ENCODE data around the gene ACE.

The ACE gene

DNA sequence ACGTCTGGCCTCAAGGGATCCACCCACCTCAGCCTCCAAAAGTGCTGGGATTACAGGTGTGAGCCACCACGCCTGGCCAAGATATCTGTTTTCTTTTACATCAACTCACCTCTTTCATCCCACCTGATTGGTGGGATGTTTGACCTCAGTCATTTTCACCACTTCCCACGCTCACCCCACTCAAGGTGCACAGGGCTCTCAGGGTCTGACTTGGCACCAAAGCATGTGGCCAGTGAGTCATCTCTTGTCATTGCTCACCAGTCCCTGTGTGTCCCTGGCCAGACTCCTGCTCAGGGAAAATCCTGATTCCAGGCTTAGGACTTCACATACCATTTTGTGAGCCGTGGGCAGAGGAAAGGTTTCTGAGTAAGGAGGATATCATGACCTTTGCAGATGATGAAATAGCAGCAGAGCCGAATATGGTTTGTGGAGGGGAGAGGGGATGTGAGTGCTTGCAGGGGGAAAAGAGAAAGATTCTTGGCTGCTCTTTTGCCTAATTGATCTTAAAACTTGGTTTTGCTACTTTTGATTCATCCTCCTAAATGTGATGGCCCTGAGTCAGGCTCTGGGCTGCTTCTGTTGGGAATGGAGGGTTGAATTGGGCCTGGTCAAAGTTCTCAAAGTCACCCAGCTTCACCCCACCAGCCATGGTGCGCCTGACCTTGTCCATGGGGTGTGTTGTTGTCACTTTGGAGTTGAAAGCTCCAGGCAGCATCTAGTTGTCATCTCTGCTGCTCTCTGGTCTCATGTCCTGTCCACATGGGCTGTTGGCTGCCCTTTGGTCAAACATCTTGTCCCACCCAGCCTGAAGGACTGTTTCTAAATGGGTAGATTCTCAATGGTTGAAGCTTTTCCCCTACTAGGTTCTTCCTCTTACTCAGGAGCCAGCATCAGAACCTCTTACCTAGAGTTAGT, 40.3 kb downstream of the ACE start:
- DNase-seq (ENCODE audit: low read depth), result no peak

DNA sequence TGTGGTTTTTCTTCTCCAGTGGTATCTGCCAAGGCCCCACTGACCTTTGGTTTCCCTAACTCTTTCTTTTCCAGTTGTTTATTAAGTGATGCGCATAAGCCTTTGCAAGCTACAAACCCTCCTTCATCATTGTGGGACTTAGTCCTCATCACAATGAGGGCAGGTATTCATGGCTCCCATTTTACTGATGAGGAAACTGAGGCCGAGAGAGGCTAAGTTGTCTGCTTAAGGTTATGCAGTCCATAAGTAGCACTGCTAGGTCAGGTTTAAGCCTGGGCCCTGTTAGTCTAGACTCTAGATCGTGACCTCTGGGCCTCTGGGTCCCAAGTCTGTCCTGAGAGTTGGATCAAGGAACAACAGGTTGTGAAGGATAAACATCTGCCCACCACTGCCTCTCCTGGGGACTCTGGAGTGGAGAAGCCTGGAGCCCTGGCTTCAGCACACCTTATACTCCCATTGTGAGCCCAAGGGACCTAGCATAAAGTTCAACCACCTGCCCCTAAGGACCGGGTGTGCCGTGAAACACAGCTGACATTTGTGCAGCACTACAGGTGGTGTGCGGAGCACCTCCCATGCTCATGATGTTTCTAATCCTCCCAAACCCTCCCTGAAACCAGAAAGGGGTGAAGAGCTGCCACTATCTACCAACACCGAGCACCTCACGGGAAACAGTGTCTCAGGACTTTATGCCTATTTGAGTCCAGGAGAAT, 41.1 kb downstream of the ACE start:
- no peak for DNase-seq (ENCODE audit: low read depth)

- no peak for DNase-seq (ENCODE audit: low read depth)
These were observed 42.4 kb downstream of the ACE start for GRCh38 chr17:63519116-63519881.

DNA sequence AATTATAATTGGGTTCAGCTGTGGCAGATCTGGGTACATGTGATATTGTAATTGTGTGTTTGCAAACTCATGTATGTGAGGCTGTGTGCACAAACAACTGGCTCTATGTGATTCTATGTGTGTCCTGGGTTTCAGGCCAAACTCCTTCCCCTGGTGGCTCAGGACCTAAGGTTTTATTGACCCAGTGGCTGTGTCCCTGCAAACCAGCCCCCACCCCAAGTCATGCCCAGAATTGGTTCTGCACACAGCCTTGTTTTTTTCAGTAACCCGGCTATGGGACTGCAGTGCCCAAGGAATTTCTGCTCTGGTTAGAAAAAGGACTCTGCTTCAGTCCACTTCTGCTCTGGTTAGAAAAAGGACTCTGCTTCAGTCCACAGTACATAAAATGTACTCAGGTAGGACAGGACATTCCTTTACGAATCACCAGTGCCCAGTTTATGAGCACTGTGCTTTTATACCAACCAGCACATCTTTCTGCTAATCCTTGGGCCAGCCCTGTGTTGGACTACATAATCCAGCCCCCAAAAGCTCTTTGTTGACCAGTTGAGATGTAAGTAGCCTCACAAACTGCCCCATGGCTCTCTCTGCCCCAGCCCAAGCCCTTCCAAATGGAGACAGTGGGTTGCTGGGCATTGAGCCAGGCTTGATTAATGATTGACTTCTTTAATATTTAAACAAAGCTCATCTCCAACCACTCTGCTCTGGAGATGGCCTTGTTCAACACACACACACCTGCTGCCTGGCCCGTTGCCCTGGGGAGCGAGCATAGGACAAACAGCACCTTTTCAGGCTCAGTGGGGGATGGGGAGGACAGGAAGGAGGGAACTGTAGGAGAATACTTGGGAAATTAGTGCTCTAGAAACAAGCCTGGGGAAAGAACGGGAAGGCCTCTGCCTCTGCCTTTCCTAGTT, 43.4 kb downstream of the ACE start:
- no peak for DNase-seq (ENCODE audit: low read depth)

DNA sequence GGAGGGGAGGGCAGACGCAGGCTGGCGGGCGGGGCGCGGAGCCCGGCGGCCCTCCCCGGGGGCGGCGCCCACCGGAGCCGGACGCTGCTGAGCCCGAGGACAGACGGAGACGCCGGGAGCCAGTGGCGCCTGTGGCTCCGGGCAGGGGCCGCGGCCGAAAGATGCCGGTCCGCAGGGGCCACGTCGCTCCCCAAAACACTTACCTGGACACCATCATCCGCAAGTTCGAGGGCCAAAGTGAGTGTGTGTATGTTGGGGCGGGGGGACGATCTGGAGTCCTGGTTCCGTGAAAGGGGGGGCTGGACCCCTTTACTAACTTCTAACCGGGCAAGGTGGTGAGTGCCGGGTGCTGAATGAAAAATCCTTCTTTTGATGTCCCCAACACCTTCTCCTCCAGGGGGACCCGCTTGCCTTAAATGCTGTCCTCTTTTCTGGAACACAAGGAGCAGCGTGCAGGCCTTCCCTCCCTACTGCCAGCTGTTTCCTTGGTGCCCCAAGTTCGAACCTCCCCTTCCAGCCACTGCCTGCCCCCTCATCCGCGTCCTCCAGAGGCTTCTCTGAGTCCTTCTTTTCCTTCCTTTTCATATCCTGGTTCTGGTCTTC, 46.5 kb downstream of the ACE start, which contains the start of gene KCNH6:
Gene KCNH6, plus strand, starts transcription at position 106 of the 603 bp plus-strand sequence. Its CDS starts 56 bp downstream, at position 162.
- no peak for DNase-seq (ENCODE audit: low read depth)

DNA sequence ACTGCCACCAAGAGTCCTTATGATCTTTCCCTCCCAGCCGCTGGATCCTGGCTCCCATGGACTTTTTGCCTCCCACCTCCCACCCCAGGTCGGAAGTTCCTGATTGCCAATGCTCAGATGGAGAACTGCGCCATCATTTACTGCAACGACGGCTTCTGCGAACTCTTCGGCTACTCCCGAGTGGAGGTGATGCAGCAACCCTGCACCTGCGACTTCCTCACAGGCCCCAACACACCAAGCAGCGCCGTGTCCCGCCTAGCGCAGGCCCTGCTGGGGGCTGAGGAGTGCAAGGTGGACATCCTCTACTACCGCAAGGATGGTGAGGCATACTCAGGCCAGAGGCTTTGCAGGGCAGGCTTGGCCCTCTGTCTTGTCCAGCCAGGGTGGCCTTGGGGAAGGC, 47.2 kb downstream of the ACE start:
- no peak for DNase-seq (ENCODE audit: low read depth)

DNA sequence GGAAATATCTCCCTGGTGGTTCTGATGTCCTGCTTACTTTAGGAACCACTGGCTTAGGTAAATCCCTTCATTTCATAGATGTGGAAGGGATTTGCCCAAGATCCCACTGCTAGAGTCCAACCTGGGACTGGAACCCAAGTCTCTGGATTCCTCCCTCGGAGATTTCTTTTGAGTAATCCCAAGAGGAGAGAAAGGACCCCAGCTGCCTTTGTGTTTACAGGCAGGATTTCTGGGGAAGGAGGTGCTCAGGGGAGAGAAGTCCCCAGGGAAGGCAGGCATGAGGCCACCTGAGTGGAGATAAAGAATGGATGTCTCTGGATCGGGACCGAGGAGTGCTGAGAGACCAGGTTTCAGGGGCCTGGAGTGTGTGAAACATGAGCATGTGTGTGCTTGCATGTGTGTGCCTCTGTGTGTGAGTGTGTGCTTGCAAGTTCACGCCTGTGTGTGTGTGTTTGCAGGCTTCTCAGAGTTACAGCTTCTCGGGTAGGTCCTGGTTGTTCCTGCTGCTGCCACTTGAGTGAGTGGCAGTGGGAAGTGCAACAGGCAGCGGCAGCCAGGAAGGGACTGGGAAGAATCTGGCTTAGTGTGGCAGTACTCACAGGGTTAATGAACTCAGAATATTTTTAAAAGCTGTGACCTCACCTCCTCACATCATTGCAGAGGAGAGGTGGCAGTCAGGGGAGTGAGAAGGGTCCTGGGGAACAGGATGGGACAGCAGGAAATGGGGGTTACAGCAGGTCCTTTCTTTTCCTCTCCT, 48.5 kb downstream of the ACE start:
- no peak for DNase-seq (ENCODE audit: low read depth)

DNA sequence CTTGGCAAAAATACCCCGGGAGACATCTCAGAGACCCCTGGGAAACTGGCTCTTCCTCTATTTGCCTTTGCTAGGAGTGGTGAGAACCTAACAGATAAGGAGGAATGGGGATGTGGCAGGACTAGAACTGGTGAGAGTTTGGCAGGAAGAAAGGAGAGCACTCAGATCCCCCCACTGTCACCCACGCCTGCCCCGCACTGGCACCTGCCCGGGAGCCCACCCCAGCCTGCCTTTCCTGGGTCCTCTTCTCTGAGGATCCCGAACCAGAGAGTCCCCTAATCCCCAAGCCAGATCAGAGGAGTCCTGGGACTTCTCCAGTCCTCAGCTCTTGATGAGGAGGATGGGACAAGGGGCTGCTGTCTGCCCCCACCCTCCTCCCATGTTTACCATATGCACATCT, 50.0 kb downstream of the ACE start:
- DNase-seq (ENCODE audit: low read depth), result no peak

DNA sequence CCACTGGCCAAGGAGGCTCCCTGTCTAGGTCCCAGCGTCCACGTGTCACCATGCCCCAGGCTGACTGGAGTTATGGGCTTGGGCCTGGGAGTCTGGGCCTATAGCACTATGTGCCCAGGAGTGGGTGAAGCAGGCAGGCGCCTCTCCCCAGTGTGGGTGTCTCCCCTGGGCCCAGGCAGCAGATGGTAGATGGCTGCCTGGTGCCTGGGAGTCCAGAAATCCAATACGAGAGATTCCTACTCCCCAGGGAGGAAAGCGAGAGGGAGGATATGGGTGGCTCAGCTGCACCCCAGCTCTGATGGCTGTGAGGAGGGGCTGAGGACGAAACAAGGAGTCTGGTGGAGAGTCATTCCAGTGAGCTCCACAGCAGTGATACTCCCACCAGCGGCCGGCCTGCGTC, 51.3 kb downstream of the ACE start:
- DNase-seq (ENCODE audit: low read depth), result no peak

DNA sequence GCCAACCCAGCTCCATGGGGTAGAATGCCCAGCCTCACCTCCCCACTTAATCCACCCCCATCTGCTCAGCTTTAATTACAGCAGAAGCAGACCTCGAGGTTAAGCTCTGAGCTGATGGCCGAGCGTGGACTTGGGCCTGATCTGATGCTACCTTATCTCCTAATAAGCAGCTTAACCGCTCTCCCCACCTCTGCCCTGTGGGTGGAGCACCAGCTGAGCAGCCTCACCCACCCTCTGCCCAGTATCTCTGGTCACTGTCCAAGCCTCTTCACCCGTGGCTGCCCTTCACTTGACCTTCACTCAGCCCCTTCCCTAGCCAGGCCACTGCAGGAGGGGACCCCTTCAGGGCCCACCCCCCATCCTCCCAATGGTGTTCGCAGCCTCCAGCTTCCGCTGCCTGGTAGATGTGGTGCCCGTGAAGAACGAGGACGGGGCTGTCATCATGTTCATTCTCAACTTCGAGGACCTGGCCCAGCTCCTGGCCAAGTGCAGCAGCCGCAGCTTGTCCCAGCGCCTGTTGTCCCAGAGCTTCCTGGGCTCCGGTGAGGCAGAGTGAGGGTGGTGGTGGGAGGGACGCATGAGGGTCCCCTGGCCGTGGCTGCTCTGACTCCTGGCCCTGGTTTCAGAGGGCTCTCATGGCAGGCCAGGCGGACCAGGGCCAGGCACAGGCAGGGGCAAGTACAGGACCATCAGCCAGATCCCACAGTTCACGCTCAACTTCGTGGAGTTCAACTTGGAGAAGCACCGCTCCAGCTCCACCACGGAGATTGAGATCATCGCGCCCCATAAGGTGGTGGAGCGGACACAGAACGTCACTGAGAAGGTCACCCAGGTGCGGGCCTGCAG, 53.1 kb downstream of the ACE start:
- DNase-seq (ENCODE audit: low read depth), result no peak

GRCh38 chr17:63530557-63531021, 53.7 kb downstream of the ACE start:
- DNase-seq (ENCODE audit: low read depth), result no peak

DNA sequence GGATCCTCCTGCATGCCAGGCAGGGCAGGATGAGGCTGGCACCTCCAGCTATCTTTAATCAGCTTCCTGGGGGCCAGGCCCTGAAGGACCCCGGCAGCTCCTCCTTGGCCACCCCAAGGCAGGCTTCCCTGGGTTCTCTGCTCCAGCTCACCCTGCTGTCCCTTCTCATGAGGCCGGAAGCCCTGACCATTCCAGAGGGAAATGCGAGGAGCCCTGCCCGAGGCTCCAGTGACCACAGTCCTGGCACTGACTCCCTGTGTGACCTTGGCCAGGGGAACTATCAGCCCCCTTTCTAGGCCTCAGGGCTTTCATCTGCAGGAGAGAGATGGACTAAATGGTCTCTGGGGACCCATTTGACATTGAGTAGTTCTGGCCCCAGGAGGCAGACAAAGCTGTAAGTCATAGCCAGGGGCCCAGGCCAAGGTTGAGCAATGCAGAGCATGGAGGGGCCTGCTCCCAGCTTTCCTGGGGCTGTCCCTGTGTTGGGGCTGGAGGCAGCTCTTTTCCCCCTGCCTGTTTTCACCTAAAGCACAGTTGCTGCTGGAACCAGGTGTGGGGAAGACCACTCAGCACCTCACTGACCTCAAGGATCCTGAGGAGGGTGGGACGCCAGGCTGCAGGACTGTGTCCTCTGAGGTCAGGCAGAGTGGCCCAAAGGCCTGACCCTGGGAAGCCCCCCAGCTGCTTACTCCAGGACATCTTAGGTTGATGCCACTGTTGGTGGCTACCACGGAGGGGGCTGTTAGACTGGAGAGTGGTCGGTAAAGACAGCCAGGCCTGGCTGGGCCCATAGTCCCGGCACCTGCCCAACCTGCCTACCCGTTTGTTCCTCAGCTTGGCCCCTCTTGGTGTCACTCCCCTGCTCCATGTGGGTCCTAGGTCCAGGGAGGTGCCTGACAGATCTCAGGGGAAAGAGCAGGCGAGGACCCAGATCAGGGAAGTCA, 54.4 kb downstream of the ACE start:
- no peak for DNase-seq (ENCODE audit: low read depth)

DNA sequence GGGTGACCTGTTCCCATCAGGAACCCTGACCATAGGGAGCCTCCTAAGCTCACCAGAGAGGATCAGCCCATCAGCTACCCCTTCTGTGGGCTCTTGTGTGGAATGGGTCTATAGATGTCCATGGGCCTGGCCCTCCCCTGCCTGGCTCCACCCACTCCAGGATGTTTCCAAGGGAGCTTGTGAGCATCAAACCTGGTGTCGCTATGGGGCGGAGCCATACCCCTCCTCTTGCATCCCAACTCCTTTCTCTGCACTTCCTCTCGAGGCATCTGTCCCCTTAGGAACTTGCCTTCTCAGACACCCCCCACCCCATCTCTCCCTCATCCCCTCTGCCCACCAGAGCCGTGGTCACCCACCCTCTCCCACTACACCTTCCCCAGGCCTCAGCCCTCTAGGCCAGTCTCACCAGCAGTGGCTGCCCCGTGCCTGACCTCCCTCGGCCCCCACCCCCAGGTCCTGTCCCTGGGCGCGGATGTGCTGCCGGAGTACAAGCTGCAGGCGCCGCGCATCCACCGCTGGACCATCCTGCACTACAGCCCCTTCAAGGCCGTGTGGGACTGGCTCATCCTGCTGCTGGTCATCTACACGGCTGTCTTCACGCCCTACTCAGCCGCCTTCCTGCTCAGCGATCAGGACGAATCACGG, 56.7 kb downstream of the ACE start:
- no peak for DNase-seq (ENCODE audit: low read depth)

DNA sequence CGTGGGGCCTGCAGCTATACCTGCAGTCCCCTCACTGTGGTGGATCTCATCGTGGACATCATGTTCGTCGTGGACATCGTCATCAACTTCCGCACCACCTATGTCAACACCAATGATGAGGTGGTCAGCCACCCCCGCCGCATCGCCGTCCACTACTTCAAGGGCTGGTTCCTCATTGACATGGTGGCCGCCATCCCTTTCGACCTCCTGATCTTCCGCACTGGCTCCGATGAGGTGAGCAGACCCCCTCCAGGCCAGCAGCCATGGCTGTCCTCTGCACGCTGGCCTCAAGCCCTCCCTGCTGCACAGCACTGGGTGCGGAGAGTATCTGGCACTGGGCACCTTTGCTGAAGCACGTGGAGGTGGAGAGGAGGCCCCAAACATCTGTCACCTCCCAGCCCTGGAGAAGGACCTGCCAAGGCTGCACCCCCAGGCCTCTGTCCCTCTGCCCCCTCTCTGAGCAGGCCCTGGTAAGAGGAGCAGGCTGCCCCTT, 57.3 kb downstream of the ACE start:
- DNase-seq (ENCODE audit: low read depth), result no peak

DNA sequence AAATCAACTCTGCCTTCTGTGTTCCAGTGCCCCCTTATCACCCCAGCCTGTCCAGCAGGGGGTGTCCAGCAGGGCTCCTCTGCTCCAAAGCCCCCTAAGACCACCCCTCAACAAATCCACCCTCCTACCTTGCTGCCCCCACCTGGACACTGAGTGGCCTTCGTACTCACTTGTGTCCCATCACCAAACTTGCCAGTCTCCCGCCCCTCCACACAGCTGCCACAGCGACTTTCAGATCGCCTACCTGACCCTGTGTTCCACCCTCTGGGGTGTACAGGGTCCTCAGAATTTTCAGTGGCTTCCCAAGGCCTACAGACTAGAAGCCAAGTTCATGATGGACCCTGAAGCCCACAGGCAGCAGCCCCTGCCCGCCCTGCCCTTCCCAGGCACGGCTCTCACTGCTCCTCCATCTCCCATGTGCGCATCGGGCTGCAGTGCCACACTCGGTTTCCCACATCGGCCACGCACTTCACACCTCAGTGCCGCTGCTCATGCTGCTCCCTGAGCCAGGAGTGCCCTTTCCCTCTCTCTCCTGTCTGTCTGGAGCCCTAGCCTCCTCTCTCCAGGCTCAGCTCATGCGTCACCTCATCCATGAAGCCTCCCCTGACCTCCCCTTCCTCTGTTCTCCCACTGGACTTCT, 58.1 kb downstream of the ACE start:
- DNase-seq (ENCODE audit: low read depth), result no peak

DNA sequence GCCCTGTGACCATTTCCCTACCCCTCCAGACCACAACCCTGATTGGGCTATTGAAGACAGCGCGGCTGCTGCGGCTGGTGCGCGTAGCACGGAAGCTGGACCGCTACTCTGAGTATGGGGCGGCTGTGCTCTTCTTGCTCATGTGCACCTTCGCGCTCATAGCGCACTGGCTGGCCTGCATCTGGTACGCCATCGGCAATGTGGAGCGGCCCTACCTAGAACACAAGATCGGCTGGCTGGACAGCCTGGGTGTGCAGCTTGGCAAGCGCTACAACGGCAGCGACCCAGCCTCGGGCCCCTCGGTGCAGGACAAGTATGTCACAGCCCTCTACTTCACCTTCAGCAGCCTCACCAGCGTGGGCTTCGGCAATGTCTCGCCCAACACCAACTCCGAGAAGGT, 58.8 kb downstream of the ACE start:
- no peak for DNase-seq (ENCODE audit: low read depth)

- no peak for DNase-seq (ENCODE audit: low read depth)
These were observed 60.1 kb downstream of the ACE start for GRCh38 chr17:63537001-63537400.
